RWPE2 (cell line): ENCODE results near the gene ANKRD27.

Experiments
- ATAC-seq: fragments of 200-7000 bp; cut with Tn5 transposase; 3 replicates; pipeline ENCODE4 v1.9.1; 2021; ENCODE audit warnings: low read depth
- DNase-seq: peaks from one replicate; pipeline ENCODE4 v3.0.0-alpha.2; 2020; ENCODE audit warnings: low spot score
- H3K27ac ChIP-seq: fragments of 450-650 bp; 2 replicates; pipeline ENCODE4 v1.5.1; 2017; ENCODE audit warnings: mild to moderate bottlenecking; ENCODE audit not compliant: poor library complexity, severe bottlenecking
- H3K27me3 ChIP-seq: fragments of 250-450 bp; sonication (Bioruptor Pico); 2 replicates; pipeline ENCODE4 v1.5.1; 2021; ENCODE audit warnings: mild to moderate bottlenecking, moderate library complexity; ENCODE audit not compliant: insufficient read depth, poor library complexity, severe bottlenecking
- H3K36me3 ChIP-seq: fragments of 250-450 bp; sonication (Bioruptor Pico); 2 replicates; pipeline ENCODE4 v1.5.1; 2020; ENCODE audit warnings: low read depth, mild to moderate bottlenecking, moderate library complexity
- H3K4me1 ChIP-seq: fragments of 250-450 bp; sonication (Bioruptor Pico); 2 replicates; pipeline ENCODE4 v1.5.1; 2021; ENCODE audit warnings: mild to moderate bottlenecking, moderate library complexity; ENCODE audit not compliant: insufficient read depth, poor library complexity, severe bottlenecking
- H3K4me3 ChIP-seq: fragments of 250-450 bp; sonication (Bioruptor Pico); 2 replicates; pipeline ENCODE4 v1.5.1; 2021; ENCODE audit warnings: mild to moderate bottlenecking, moderate library complexity; ENCODE audit not compliant: severe bottlenecking
- H3K9me3 ChIP-seq: fragments of 250-450 bp; sonication (Bioruptor Pico); 2 replicates; pipeline ENCODE4 v1.5.1; 2021; ENCODE audit warnings: mild to moderate bottlenecking, moderate library complexity; ENCODE audit not compliant: severe bottlenecking
- CTCF ChIP-seq: fragments of 450-650 bp; IDR thresholded peaks from one replicate; pipeline ENCODE4 v1.5.1; 2017; ENCODE audit warnings: mild to moderate bottlenecking, moderate library complexity; ENCODE audit not compliant: poor library complexity, severe bottlenecking

The ANKRD27 gene

GRCh38 chr19:32637480-32637879, 37.5 kb downstream of the ANKRD27 start:
- no peaks in the 10 kb centered on the region for H3K4me1 ChIP-seq
- H3K9me3 ChIP-seq: no peaks in the 10 kb centered on the region
- no peak overlapping the region for H3K27ac ChIP-seq
- H3K27me3 ChIP-seq: no peaks in the 10 kb centered on the region
- TF ChIP-seq CTCF: no peak
- DNase-seq (no peak), ATAC-seq (no peak)
- H3K4me3 ChIP-seq: no peak overlapping the region
- peaks cover 27% of the 10 kb centered on the region for H3K36me3 ChIP-seq

GRCh38 chr19:32631381-32631780, 43.6 kb downstream of the ANKRD27 start:
- no peaks in the 10 kb centered on the region for H3K4me1 ChIP-seq
- H3K9me3 ChIP-seq: no peaks in the 10 kb centered on the region
- no peak for TF ChIP-seq CTCF
- no peak overlapping the region for H3K4me3 ChIP-seq
- no peak overlapping the region for H3K27ac ChIP-seq
- DNase-seq (no peak), ATAC-seq (no peak)
- no peaks in the 10 kb centered on the region for H3K27me3 ChIP-seq
- H3K36me3 ChIP-seq: peaks cover 28% of the 10 kb centered on the region

- DNase-seq (no peak), ATAC-seq (no peak)
- no peak for TF ChIP-seq CTCF
- H3K36me3 ChIP-seq: peaks cover 28% of the 10 kb centered on the region
- H3K9me3 ChIP-seq: no peaks in the 10 kb centered on the region
- H3K27me3 ChIP-seq: no peaks in the 10 kb centered on the region
- no peaks in the 10 kb centered on the region for H3K4me1 ChIP-seq
- no peak overlapping the region for H3K4me3 ChIP-seq
- H3K27ac ChIP-seq: no peak overlapping the region
Observed at GRCh38 chr19:32630338-32630737, 44.6 kb downstream of the ANKRD27 start.

GRCh38 chr19:32627714-32628270, 47.2 kb downstream of the ANKRD27 start:
- DNase-seq: no peak
- no peak for TF ChIP-seq CTCF
- H3K27ac ChIP-seq: no peak overlapping the region

GRCh38 chr19:32626969-32627368, 48.0 kb downstream of the ANKRD27 start:
- no peak for TF ChIP-seq CTCF
- Histone ChIP-seq H3K36me3 (peaks cover 53% of the 10 kb centered on the region), H3K4me1 (no peaks in the 10 kb centered on the region), H3K27ac (no peak overlapping the region), H3K9me3 (no peaks in the 10 kb centered on the region), H3K27me3 (no peaks in the 10 kb centered on the region), H3K4me3 (no peak overlapping the region)
- DNase-seq (no peak), ATAC-seq (no peak)

More at GRCh38 chr19:32627714-32628270, 47.2 kb downstream of the ANKRD27 start:
- ATAC-seq: no peak
- Histone ChIP-seq H3K4me1 (no peaks in the 10 kb centered on the region), H3K4me3 (no peak overlapping the region), H3K36me3 (peaks cover 48% of the 10 kb centered on the region), H3K9me3 (no peaks in the 10 kb centered on the region), H3K27me3 (no peaks in the 10 kb centered on the region)
